Activated CD8-positive, alpha-beta memory T cell treated with anti-CD3 and anti-CD28 coated beads, Interleukin-2, amount 50 U/mL, for 1 hour (primary cell): ENCODE measurements around the gene PLCB4.

Source experiments
- DNase-seq: peaks from one replicate; pipeline ENCODE4 v3.0.0-alpha.2; 2020; ENCODE audit errors: extremely low read depth

The PLCB4 gene

GRCh38 chr20:9270831-9271230 is 201.9 kb downstream of the PLCB4 start:
- no peak for DNase-seq

DNA sequence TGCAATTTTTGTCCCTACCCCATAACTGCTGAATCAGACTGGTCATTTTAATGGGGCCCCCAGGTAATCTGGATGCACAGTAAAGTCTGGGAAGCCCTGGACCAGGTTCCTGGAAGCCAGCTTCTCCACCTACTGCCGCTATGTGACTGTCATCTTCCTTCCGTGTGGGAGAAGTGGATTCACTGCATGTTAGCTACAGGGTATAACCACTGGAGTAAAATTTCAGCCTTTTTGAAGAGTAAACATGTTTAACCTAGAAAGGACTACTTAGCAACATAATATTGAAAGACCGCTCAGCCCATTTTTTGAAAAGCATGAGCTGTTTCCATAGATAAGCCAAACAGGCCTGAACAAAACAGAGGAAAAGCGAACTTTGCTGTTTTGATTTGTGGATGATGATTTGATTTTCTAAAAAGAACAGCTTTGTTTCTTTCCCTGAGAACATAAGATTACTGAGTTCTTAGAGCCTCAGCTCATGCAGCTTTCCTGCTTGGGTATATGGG is 208.1 kb downstream of the PLCB4 start:
- DNase-seq = no peak

- DNase-seq = no peak
Measured at GRCh38 chr20:9279918-9280401, 211.1 kb downstream of the PLCB4 start.

- no peak for DNase-seq
Measured at GRCh38 chr20:9280666-9281065, 211.8 kb downstream of the PLCB4 start.

DNA sequence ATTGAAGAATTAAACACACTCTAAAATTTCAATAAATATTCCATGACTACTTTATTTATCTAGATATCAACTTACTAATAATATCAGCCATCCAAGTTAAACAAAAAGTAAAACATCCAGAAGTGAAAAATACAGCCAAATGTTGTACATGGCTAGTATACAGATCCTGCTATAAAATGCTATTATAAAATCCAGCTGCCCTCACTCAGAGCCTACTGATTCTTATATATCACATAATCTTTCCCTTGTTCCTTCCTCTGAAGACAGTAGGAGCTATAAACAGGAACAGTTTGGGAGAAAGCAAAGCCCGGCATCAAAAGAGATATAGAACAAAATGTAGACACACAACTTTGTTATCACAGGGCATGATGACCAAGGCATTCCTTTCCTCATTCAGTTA is 212.9 kb downstream of the PLCB4 start:
- DNase-seq = no peak

GRCh38 chr20:9285617-9286016 is 216.7 kb downstream of the PLCB4 start:
- DNase-seq = no peak

DNA sequence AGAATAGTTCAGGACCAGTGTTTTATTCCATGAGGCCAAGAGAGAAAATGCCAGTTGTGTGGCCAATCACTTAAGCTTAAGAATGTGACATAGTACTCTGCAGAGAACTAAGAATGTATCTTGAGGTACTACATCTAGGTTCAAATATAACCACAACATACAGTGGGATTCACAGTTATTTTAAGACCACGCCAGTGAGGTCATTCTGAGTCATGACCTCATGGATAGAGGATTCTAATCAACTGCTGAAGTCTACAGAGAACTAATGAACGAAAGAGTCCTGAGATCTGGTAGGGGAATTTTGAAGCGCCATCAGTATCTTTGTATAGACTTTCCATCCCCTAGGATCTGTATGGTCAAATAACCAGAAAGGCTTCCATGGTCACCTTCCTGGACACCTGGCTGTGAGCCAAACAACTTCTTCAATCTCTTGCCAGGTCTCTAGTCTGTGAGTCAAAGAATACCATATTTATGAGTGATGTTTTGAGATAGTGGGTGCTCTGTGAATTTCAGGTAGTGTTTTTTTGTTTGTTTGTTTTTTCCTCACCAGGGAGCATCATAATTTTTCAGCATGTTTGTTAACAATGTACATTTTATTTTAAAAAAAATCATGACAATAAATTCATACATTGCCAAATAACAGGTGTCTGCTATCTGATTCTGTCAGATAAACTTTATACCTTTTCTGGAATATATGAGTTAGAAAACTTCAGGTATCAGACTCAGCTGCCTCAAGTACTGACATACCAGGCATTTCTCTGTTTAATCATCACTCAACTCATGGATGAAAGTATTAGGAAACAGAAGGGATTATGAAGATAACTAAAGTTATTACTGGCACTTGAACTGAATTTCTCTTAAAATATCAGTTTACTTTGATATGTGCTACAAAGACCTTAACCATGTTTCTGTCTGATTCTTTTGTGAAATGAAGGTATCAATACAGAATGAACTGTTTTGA is 217.9 kb downstream of the PLCB4 start:
- DNase-seq = no peak

DNA sequence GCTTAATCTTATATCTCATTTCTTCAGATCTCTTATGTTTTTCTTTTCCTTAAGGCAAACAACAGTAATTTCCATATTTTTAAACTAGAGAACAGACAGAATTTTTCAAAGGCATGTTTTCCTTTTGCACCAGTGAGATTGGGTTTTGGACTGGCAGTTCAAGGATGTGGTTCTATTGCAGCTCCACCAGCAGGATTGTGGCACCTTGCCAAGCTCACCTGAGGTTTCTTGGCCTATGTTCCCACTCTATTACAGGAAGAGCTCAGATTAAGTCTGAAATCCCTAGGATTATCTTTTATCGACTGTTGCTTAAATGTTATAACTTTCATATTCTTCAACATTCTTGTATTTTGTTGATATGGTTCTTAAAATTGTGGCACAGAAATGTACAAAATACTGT is 218.9 kb downstream of the PLCB4 start:
- DNase-seq = no peak

DNA sequence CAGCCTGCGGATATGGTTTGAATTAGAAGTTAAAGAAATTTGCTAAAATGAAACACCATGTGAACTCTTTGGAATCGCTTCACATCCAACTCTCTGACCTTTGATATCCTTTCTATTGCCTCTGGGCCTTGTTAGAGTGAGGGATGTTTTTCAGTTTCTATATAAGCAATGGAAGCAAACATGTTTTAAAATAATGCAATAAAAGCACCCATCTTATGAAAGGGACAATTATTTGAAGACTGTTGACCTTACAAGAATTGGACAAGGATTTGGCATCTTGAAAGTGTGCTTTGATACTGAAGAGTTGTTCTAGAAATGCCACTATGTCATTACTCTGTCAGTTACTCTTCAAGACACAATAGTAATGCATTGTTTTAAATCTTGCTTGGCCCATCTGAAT is 221.4 kb downstream of the PLCB4 start:
- DNase-seq = no peak

GRCh38 chr20:9293145-9293544 is 224.3 kb downstream of the PLCB4 start:
- no peak for DNase-seq

GRCh38 chr20:9294041-9294440 is 225.2 kb downstream of the PLCB4 start:
- DNase-seq = no peak

GRCh38 chr20:9298906-9299305 is 230.0 kb downstream of the PLCB4 start:
- no peak for DNase-seq

DNA sequence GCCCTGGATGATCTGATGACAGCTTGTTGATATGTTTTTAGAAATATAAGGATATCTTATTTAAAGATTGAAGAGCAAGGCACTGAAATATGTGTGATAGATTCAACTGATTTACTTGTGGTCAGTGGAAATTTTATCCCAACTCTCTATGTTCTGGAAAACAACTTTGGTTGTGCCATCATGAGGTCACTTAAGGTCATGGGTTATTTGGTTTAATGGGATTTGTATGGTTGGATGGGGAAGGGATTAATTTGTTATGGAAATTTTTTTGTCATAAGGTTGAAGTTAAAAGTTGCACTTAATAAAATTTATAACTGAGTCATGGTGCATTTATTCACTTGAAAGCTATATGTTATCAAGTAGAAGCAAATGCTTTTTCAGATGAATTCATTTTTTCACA is 231.2 kb downstream of the PLCB4 start:
- no peak for DNase-seq

GRCh38 chr20:9300534-9300933 is 231.6 kb downstream of the PLCB4 start:
- DNase-seq = no peak

DNA sequence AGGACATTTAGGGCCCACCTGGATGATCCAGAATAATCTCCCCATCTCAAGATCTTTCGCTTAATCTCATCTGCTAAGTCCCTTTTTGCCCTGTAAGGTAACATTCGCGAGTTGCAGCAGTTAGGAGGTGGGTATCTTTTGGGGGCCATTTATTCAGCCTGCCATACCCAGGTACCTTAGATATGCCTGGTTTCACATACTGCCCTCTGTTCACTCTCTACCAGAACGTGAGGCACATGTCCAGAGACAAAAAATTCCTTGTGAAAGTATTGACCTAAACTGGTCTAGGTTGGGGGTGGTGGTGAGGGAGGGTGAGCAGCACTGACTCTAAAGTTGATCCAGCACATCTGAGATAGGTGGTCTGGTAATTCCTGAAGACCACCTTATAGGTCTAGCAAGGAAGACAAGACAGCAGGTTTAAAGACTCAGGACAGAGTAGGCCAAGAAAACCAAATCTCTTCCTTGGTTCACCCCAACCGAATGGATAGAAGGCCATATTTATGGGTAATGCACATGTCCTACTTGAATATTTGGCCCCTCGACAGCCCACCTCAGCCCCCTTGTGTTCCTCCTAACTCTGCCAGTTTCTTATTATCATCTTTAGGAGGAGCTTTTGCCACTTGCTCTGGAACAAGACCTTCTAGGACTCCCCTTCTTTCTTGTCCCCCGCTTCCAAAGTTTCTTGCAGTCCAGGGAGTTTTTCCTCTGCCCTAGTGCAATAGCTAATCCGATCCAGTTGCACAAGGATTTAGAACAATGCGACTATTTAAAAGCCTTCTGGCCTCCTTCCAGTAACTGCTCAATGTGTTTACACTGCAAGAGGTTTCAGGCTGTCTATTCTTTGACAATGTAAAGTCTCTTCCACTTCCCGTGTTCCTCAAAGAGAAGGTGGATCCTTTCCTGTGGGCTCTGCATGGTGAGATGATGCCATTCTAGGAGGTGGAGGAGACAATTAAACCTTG is 232.5 kb downstream of the PLCB4 start:
- no peak for DNase-seq

DNA sequence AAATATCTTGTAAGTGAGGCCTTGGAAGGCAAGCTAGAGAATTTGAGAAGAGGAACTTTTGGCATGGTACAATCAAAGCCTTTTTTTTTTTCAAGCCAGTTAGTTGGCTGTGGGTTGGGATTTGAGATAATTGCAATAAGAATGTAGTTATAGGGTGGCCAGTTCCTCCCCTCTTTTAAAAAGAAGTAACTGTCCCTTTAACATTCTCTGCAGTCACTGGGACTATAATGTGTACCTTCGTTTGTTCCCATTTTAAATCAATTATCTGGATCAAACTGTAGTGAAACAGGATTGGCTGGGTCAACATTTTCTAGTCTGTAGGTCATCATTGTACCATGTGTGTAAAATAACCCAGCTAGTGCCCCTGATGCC is 233.2 kb downstream of the PLCB4 start:
- DNase-seq = no peak

DNA sequence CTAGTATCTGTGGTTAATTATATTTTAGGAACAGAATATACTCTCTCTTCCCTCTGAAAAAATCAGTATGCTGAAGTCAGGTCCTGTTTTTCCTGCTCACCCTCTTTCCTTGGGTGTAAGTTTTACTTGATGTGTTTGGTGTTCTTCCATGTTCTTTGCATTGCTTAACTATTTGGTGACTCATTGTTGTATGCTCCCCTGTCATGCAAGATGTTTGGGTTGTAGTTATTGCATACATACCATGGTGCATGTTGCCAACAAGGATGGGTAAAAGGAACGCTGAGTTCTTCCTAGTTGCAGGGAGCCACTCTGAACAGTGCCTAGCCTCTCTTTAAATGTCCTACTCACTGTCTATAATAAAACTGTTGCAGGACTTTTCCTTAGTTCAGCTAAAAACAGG is 237.6 kb downstream of the PLCB4 start:
- DNase-seq = no peak

- DNase-seq = no peak
Measured at GRCh38 chr20:9308056-9308455, 239.2 kb downstream of the PLCB4 start.

DNA sequence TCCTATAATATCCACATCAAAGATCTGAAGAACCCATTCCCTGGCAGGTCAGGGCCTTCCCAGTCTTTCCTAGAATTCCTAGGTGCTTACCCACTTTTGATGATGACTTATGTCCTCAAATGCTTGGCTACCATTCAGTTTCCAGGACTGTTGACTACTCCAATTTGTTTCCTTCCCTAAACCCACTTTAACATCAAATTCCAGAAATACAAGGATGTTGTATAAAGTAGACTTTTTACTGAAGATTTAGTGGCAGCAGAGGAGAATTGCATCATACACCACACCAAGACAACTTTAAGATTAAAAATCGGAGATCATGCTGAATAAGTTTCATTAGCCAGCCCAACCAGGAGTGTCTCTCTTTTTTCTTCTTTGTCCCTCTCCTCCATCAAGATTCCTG is 242.2 kb downstream of the PLCB4 start:
- no peak for DNase-seq

DNA sequence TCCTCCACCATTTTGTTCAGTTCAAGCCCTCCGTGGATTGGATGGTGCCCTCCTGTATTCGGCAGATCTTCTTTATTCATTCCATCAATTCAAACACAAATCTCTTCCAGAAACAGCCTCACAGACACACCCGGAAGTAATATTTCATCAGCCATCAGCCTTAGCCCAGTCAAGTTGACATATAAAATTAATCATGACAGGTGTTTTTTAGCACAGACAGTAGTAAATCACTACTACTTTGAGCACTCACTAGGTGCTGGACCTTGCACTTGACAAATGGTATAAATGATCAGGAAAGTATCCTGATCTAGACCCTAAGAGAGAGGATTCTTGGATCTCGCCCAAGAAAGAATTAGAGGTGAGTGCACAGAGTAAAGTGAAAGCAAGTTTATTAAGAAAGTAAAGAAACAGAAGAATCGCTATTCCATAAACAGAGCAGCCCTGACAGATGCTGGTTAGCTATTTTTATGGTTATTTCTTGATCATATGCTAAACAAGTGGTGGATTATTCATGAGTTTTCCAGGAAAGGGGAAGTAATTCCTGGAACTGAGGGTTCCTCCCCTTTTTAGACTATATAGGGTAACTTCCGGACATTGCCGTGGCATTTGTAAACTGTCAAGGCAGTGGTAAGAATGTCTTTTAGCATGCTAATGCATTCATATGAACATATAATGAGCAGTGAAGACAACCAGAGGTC is 250.9 kb downstream of the PLCB4 start:
- DNase-seq = no peak

DNA sequence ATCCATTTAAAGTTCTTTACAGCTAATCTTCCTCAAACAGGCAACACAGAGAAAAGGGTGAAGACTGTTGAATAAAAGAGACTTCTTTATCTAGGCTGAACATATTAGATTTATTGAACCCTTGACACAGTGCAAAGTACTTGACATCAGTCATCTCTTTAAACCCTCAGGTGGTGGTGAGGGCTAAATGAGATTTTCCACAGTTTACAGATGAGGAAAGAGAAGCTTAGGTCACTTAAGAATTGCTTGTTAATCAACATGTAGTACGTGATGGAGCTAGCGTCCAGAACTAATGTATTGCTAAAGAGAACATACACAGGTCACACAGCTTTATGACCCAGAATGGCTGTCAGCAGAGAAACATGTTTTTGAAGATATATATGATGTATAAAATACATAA is 252.1 kb downstream of the PLCB4 start:
- DNase-seq = no peak

- no peak for DNase-seq
Measured at GRCh38 chr20:9322661-9323060, 253.8 kb downstream of the PLCB4 start.
